ENCODE results near the gene SCLY. TPM values are rescaled to one million over a fixed set of nuclear protein-coding genes. Genes with fewer than 3 reads are reported as not detected.

The SCLY gene
- polyA plus RNA-seq, 2 of the 4 experiments (the other 2 are of a cell fraction): 19.0 to 28.3 TPM

- TF ChIP-seq, protein P1, sequence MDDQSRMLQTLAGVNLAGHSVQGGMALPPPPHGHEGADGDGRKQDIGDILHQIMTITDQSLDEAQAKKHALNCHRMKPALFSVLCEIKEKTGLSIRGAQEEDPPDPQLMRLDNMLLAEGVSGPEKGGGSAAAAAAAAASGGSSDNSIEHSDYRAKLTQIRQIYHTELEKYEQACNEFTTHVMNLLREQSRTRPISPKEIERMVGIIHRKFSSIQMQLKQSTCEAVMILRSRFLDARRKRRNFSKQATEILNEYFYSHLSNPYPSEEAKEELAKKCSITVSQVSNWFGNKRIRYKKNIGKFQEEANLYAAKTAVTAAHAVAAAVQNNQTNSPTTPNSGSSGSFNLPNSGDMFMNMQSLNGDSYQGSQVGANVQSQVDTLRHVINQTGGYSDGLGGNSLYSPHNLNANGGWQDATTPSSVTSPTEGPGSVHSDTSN (IDR thresholded peaks at IDR 0.05): no peak
- TF ChIP-seq ZNF302 (CRISPR knock-in tag; IDR thresholded peaks at IDR 0.05) (no peak), MAFK (IDR thresholded peaks at IDR 0.05; ENCODE audit: partially characterized antibody) (no peak), SREBF2 (IDR thresholded peaks at IDR 0.05) (no peak), HES2 (IDR thresholded peaks at IDR 0.05) (no peak)
These were observed 30.1 kb downstream of the SCLY start (continued) for GRCh38 chr2:238090887-238091286.

- TF ChIP-seq FOSB (CRISPR knock-in tag; IDR thresholded peaks at IDR 0.05) (no peak), BHLHE40 (IDR thresholded peaks at IDR 0.05; ENCODE audit: low read depth, low read length) (no peak), FOXS1 (CRISPR knock-in tag; IDR thresholded peaks at IDR 0.05) (no peak)
- POLR2A ChIA-PET: no interaction called here
These were observed 30.7 kb downstream of the SCLY start for GRCh38 chr2:238091436-238092060.

GRCh38 chr2:238092486-238093035 is 31.8 kb downstream of the SCLY start:
- ChIA-PET POLR2A (no interaction called here), CTCF (no interaction called here)
- no peak for ATAC-seq
- Histone ChIP-seq H3K27ac (no peak overlapping the region), H3K4me3 (no peak overlapping the region), H3K4me2 (no peak overlapping the region), H3K9me3 (no peaks in the 10 kb centered on the region), H3K4me1 (no peaks in the 10 kb centered on the region)
- TF ChIP-seq HEYL (CRISPR knock-in tag; IDR thresholded peaks at IDR 0.05) (no peak), CBX8 (IDR thresholded peaks at IDR 0.05) (no peak), RAD21 (conservative IDR thresholded peaks at IDR 0.05 in 1 of 2, IDR thresholded peaks at IDR 0.05 in 1 of 2) (no peak), TP53 (CRISPR knock-in tag; IDR thresholded peaks at IDR 0.05) (no peak), ZSCAN20 (CRISPR knock-in tag; IDR thresholded peaks at IDR 0.05) (no peak), ATOH8 (CRISPR knock-in tag; IDR thresholded peaks at IDR 0.05; ENCODE audit: low read depth) (no peak), NFE2L2 (conservative IDR thresholded peaks at IDR 0.05; ENCODE audit: low read length) (no peak), CEBPB (IDR thresholded peaks at IDR 0.05) (no peak), SREBF2 (IDR thresholded peaks at IDR 0.05) (no peak), FOSL2 (IDR thresholded peaks at IDR 0.05) (no peak), FOSL2 (CRISPR knock-in tag; IDR thresholded peaks at IDR 0.05) (no peak), NR3C1 (IDR thresholded peaks at IDR 0.05) (no peak), PHF8 (IDR thresholded peaks at IDR 0.05; ENCODE audit: borderline replicate concordance, low read depth) (no peak), EHF (CRISPR knock-in tag; IDR thresholded peaks at IDR 0.05) (no peak), NPAS2 (CRISPR knock-in tag; IDR thresholded peaks at IDR 0.05; ENCODE audit: borderline replicate concordance) (no peak)
- TF ChIP-seq, protein P2, sequence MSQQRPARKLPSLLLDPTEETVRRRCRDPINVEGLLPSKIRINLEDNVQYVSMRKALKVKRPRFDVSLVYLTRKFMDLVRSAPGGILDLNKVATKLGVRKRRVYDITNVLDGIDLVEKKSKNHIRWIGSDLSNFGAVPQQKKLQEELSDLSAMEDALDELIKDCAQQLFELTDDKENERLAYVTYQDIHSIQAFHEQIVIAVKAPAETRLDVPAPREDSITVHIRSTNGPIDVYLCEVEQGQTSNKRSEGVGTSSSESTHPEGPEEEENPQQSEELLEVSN (IDR thresholded peaks at IDR 0.05; ENCODE audit: borderline replicate concordance, low read depth): no peak
- TF ChIP-seq, protein P3, sequence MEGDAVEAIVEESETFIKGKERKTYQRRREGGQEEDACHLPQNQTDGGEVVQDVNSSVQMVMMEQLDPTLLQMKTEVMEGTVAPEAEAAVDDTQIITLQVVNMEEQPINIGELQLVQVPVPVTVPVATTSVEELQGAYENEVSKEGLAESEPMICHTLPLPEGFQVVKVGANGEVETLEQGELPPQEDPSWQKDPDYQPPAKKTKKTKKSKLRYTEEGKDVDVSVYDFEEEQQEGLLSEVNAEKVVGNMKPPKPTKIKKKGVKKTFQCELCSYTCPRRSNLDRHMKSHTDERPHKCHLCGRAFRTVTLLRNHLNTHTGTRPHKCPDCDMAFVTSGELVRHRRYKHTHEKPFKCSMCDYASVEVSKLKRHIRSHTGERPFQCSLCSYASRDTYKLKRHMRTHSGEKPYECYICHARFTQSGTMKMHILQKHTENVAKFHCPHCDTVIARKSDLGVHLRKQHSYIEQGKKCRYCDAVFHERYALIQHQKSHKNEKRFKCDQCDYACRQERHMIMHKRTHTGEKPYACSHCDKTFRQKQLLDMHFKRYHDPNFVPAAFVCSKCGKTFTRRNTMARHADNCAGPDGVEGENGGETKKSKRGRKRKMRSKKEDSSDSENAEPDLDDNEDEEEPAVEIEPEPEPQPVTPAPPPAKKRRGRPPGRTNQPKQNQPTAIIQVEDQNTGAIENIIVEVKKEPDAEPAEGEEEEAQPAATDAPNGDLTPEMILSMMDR (IDR thresholded peaks at IDR 0.05): no peak
- TF ChIP-seq, protein P4, sequence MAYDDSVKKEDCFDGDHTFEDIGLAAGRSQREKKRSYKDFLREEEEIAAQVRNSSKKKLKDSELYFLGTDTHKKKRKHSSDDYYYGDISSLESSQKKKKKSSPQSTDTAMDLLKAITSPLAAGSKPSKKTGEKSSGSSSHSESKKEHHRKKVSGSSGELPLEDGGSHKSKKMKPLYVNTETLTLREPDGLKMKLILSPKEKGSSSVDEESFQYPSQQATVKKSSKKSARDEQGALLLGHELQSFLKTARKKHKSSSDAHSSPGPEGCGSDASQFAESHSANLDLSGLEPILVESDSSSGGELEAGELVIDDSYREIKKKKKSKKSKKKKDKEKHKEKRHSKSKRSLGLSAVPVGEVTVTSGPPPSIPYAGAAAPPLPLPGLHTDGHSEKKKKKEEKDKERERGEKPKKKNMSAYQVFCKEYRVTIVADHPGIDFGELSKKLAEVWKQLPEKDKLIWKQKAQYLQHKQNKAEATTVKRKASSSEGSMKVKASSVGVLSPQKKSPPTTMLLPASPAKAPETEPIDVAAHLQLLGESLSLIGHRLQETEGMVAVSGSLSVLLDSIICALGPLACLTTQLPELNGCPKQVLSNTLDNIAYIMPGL (CRISPR knock-in tag; IDR thresholded peaks at IDR 0.05; ENCODE audit: borderline replicate concordance): no peak
- TF ChIP-seq, protein P1 (IDR thresholded peaks at IDR 0.05): no peak
- 90% methylated on average over 12 of the region's 12 CpGs for WGBS (ENCODE audit: missing lambda C conversion rate)
- no peak for DNase-seq (ENCODE audit: low read depth in 1 of 2, low spot score in 1 of 2)
- FAIRE-seq: no peak

More at GRCh38 chr2:238091436-238092060, 30.7 kb downstream of the SCLY start:
- Histone ChIP-seq H3K4me3 (no peak overlapping the region), H3K4me1 (no peaks in the 10 kb centered on the region), H3K27ac (no peak overlapping the region), H3K9me3 (no peaks in the 10 kb centered on the region), H3K4me2 (no peak overlapping the region)
- CTCF ChIA-PET: no interaction called here
- DNase-seq (ENCODE audit: low read depth in 1 of 2, low spot score in 1 of 2) (no peak), FAIRE-seq (no peak), ATAC-seq (no peak; a peak in 1 of 6 replicates)
- WGBS (ENCODE audit: missing lambda C conversion rate): 95% methylated on average over 16 of the region's 16 CpGs
